HepG2 (cell line): Measurements from ENCODE around the gene SSBP2. TPM values are rescaled to one million over a fixed set of nuclear protein-coding genes. Genes with fewer than 3 reads are reported as not detected.

ENCODE experiments used
- ATAC-seq: fragments of 200-7000 bp; cut with Tn5 transposase; 3 replicates; pipeline ENCODE4 v1.9.1; 2020; ENCODE audit warnings: mild to moderate bottlenecking, moderate library complexity
- BruUV-seq: library from RNA; stranded (reverse); fragments of 400-500 nt; replicated peaks from 2 replicates; lab custom pipeline; 2021; lab: Mats Ljungman, UMichigan
- CTCF ChIA-PET: fragments of 300-600 bp; formaldehyde crosslinking; extraction: SDS; loops from one replicate; lab custom pipeline; 2021; ENCODE audit warnings: low total read pairs, inconsistent platforms, low intra/inter-chr PET ratio; lab: Yijun Ruan, JAX
- POLR2A ChIA-PET: fragments of 350-600 bp; sonication (Branson Sonifier 250); formaldehyde crosslinking; loops from one replicate; lab custom pipeline; 2020; ENCODE audit warnings: antibody characterized with exemption, inconsistent platforms; lab: Yijun Ruan, JAX
- DNase-seq: peaks from one replicate; pipeline ENCODE4 v3.0.0-alpha.2; 2015; ENCODE audit warnings: low spot score
- FAIRE-seq: peaks from 3 replicates; lab custom pipeline; 2011; peaks lifted over from hg19 to GRCh38; lab: Jason Lieb, UNC
- H2AFZ ChIP-seq: one replicate; pipeline ENCODE4 v1.6.1; 2011; ENCODE audit warnings: low read length, inconsistent platforms
- H3K27ac ChIP-seq: fragments of 300-600 bp; 3 replicates; pipeline ENCODE4 v1.8.0; 2011; ENCODE audit warnings: mixed run types, mild to moderate bottlenecking, mixed read lengths, low read length, inconsistent platforms; ENCODE audit not compliant: insufficient read depth; ENCODE audit errors: extremely low read length
- H3K27me3 ChIP-seq, 2 experiments: fragments of 200-600 bp in 1 of 2; 2 replicates in 1 of 2; 3 replicates in 1 of 2; pipeline versions ENCODE4 v1.6.0 to v1.8.0; 2011; ENCODE audit warnings: low read length in 2 of 2, mild to moderate bottlenecking in 2 of 2, moderate library complexity in 2 of 2, inconsistent platforms in 1 of 2; ENCODE audit not compliant: insufficient read depth in 2 of 2, control insufficient read depth in 1 of 2
- H3K36me3 ChIP-seq, 2 experiments: fragments of 200-600 bp in 1 of 2; replicated peaks in 1 of 2; 2 replicates in 1 of 2; 3 replicates in 1 of 2; pipeline versions ENCODE4 v1.5.1 to v1.8.0; 2011; ENCODE audit warnings: low read length in 2 of 2, inconsistent platforms in 1 of 2; ENCODE audit not compliant: insufficient read depth in 2 of 2, control insufficient read depth in 1 of 2
- H3K4me1 ChIP-seq: 2 replicates; pipeline ENCODE4 v1.5.1; 2012; ENCODE audit warnings: low read length, inconsistent platforms; ENCODE audit not compliant: insufficient read depth
- H3K4me2 ChIP-seq: 2 replicates; pipeline ENCODE4 v1.6.0; 2011; ENCODE audit warnings: low read depth, low read length, inconsistent platforms
- H3K4me3 ChIP-seq, 3 experiments: fragments of 200-600 bp in 1 of 3; sonication (generic), shearing (Covaris generic) in 1 of 3; replicated peaks in 1 of 3; 2 replicates each; pipeline ENCODE4 v1.5.1; 2011 to 2016; ENCODE audit warnings: low read length in 3 of 3, inconsistent platforms in 2 of 3, low read depth in 2 of 3, mild to moderate bottlenecking in 2 of 3, control low read depth in 1 of 3, mixed read lengths in 1 of 3; ENCODE audit not compliant: insufficient read depth in 1 of 3
- H3K79me2 ChIP-seq: one replicate; pipeline ENCODE4 v1.6.1; 2011; ENCODE audit warnings: low read length, inconsistent platforms; ENCODE audit not compliant: insufficient read depth
- H3K9ac ChIP-seq: 2 replicates; pipeline ENCODE4 v1.6.0; 2011; ENCODE audit warnings: mild to moderate bottlenecking, low read depth, low read length, inconsistent platforms; ENCODE audit not compliant: insufficient read depth
- H3K9me3 ChIP-seq: 2 replicates; pipeline ENCODE4 v1.5.1; 2012; ENCODE audit warnings: mild to moderate bottlenecking, low read length
- H4K20me1 ChIP-seq: 2 replicates; pipeline ENCODE4 v1.6.0; 2011; ENCODE audit warnings: inconsistent platforms, mild to moderate bottlenecking, low read length, moderate library complexity; ENCODE audit not compliant: insufficient read depth
- FOXO1 ChIP-seq: sonication (generic); formaldehyde crosslinking; IDR thresholded peaks from 2 replicates; pipeline ENCODE4 v1.4.0; 2020; ENCODE audit warnings: missing genetic modification reagents
- HNRNPH1 ChIP-seq: fragments of 200-400 bp; formaldehyde crosslinking; optimal IDR thresholded peaks from 2 replicates; pipeline ENCODE3; 2017; ENCODE audit warnings: mild to moderate bottlenecking, low read depth, low read length
- NFATC3 ChIP-seq: sonication (generic); formaldehyde crosslinking; IDR thresholded peaks from 2 replicates; pipeline ENCODE4 v1.5.1; 2020; ENCODE audit warnings: mild to moderate bottlenecking, missing genetic modification reagents
- ONECUT2 ChIP-seq: sonication (generic); formaldehyde crosslinking; IDR thresholded peaks from 2 replicates; pipeline ENCODE4 v1.4.0; 2020; ENCODE audit warnings: missing genetic modification reagents
- SKIL ChIP-seq: sonication (generic); formaldehyde crosslinking; IDR thresholded peaks from 2 replicates; pipeline ENCODE4 v1.8.0; 2022; ENCODE audit warnings: missing genetic modification reagents, mild to moderate bottlenecking, moderate library complexity, borderline replicate concordance
- ZBTB1 ChIP-seq: sonication (generic); formaldehyde crosslinking; IDR thresholded peaks from 2 replicates; pipeline ENCODE4 v1.4.0; 2020; ENCODE audit warnings: missing genetic modification reagents, borderline replicate concordance
- ZFAT ChIP-seq: sonication (generic); formaldehyde crosslinking; conservative IDR thresholded peaks from 2 replicates; pipeline ENCODE4 v1.8.1; 2023; ENCODE audit warnings: missing genetic modification reagents, inconsistent platforms
- ZFY ChIP-seq: sonication (generic); formaldehyde crosslinking; IDR thresholded peaks from 2 replicates; pipeline ENCODE4 v1.4.0; 2020; ENCODE audit warnings: missing genetic modification reagents
- ZMAT5 ChIP-seq: sonication (generic); formaldehyde crosslinking; IDR thresholded peaks from 2 replicates; pipeline ENCODE4 v1.5.0; 2020; ENCODE audit warnings: mild to moderate bottlenecking, low read depth, missing genetic modification reagents, borderline replicate concordance
- ZNF281 ChIP-seq: sonication (generic); formaldehyde crosslinking; IDR thresholded peaks from 2 replicates; pipeline ENCODE4 v1.4.0; 2020; ENCODE audit warnings: missing genetic modification reagents, borderline replicate concordance
- ZNF317 ChIP-seq: sonication (generic); formaldehyde crosslinking; IDR thresholded peaks from 2 replicates; pipeline ENCODE4 v1.5.0; 2020; ENCODE audit warnings: mild to moderate bottlenecking, missing genetic modification reagents
- ZNF747 ChIP-seq: sonication (generic); formaldehyde crosslinking; IDR thresholded peaks from 2 replicates; pipeline ENCODE4 v1.8.1; 2023; ENCODE audit warnings: missing genetic modification reagents, mild to moderate bottlenecking, borderline replicate concordance
- ZNF780A ChIP-seq: sonication (generic); formaldehyde crosslinking; IDR thresholded peaks from 2 replicates; pipeline ENCODE4 v1.8.0; 2022; ENCODE audit warnings: mild to moderate bottlenecking, missing genetic modification reagents, moderate library complexity
- ZNF841 ChIP-seq: sonication (generic); formaldehyde crosslinking; IDR thresholded peaks from 2 replicates; pipeline ENCODE4 v1.8.1; 2023; ENCODE audit warnings: missing genetic modification reagents, borderline replicate concordance
- WGBS: methylation state at CpG from one replicate; pipeline ENCODE4 v1.1.6; 2017; ENCODE audit warnings: low lambda C conversion rate; 5-methylcytosine and 5-hydroxymethylcytosine counted together
- in situ Hi-C: cut with HindIII; loops from 2 replicates; pipeline ENCODE4 v1.10.0; 2017; ENCODE audit warnings: low pct_unique_long_range_greater_than_20kb; ENCODE audit not compliant: extremely low pct_ligation_motif_present
- intact Hi-C: fragments of 100-400 bp; cut with micrococcal nuclease; formaldehyde crosslinking; loops from one replicate; pipeline ENCODE4 v1.10.0; 2022; ENCODE audit not compliant: unreplicated experiment
- polyA plus RNA-seq, 8 experiments: library from polyadenylated mRNA; depleted of rRNA in 3 of 8; stranded (reverse) in 7 of 8; unstranded in 1 of 8; fragments of >200 nt; fragmentation: Illumina TruSeq in 4 of 8; extraction: Trizol in 4 of 8; gene quantifications; 2 replicates each; pipeline versions ENCODE4 v1.2.1 to v1.2.3, GENCODE V29; 2011 to 2016; ENCODE audit warnings: low read depth in 4 of 8, missing spikeins in 1 of 8, mixed read lengths in 1 of 8; ENCODE audit not compliant: insufficient read depth in 1 of 8
- total RNA-seq, 5 experiments: library from RNA; depleted of rRNA; stranded (reverse); fragments of >200 nt; fragmentation: Illumina TruSeq; extraction: Trizol; gene quantifications; 2 replicates each; pipeline ENCODE4 v1.2.3, GENCODE V29; 2016; ENCODE audit warnings: low read depth in 1 of 5
- TF ChIP-seq, protein P1 (sequence below): sonication (generic); formaldehyde crosslinking; IDR thresholded peaks from 2 replicates; pipeline ENCODE4 v1.5.0; 2020; ENCODE audit warnings: missing genetic modification reagents
- TF ChIP-seq, protein P2 (sequence below): IDR thresholded peaks from 2 replicates; pipeline ENCODE4 v1.6.1; 2016; ENCODE audit warnings: mild to moderate bottlenecking, missing biosample characterization, missing genetic modification reagents
- TF ChIP-seq, protein P3 (sequence below): sonication (generic); formaldehyde crosslinking; IDR thresholded peaks from 2 replicates; pipeline ENCODE4 v1.8.1; 2023; ENCODE audit warnings: mild to moderate bottlenecking, missing genetic modification reagents

The SSBP2 gene
- total and polyA plus RNA-seq, 2 of the 13 experiments (the other 11 are each of a cell fraction or from before 2014, with no cell fraction given), result 0.16 TPM; not detected in 1

DNA sequence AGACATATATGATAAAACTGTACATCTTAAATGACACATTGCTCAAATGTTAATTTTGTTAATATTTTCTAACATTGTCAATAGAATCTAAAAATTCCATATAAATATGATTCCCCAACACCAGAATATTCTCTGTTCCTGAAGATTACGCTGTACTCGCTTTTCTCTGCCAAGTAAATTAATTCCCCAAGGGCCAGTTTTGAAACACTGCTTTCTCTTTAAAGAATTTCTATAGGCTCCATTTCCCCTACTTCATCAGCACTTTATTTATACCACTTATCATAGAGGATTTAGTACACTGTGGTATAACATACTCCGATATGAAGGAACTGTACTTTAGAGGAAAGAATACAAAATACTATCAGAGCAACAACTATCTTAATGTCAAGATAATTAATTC, 255.6 kb downstream of the SSBP2 start (continued):
- TF ChIP-seq ZFY (CRISPR knock-in tag), result no peak
- TF ChIP-seq SKIL, result no peak

GRCh38 chr5:81488862-81489261, 262.0 kb downstream of the SSBP2 start:
- intact Hi-C loops (no loop called here), in situ Hi-C loops (no loop called here)
- no peaks in the 10 kb centered on the region for H3K4me1 ChIP-seq
- no peak overlapping the region for H2AFZ ChIP-seq
- H3K36me3 ChIP-seq, result no peaks in the 10 kb centered on the region
- no peak overlapping the region for H3K4me3 ChIP-seq
- ChIA-PET POLR2A (no interaction called here), CTCF (no interaction called here)
- H3K27ac ChIP-seq, result no peak overlapping the region
- no TSS peak for BruUV-seq
- no peaks in the 10 kb centered on the region for H3K79me2 ChIP-seq
- H3K9me3 ChIP-seq, result no peaks in the 10 kb centered on the region
- FAIRE-seq (no peak), ATAC-seq (no peak), DNase-seq (no peak)
- 45% methylated on average over 2 of the region's 2 CpGs for WGBS
- H3K9ac ChIP-seq, result no peak overlapping the region
- no peaks in the 10 kb centered on the region for H4K20me1 ChIP-seq
- H3K27me3 ChIP-seq, result no peaks in the 10 kb centered on the region; a peak in 1 of 5 replicates
- no peak overlapping the region for H3K4me2 ChIP-seq
- TF ChIP-seq, protein P1, sequence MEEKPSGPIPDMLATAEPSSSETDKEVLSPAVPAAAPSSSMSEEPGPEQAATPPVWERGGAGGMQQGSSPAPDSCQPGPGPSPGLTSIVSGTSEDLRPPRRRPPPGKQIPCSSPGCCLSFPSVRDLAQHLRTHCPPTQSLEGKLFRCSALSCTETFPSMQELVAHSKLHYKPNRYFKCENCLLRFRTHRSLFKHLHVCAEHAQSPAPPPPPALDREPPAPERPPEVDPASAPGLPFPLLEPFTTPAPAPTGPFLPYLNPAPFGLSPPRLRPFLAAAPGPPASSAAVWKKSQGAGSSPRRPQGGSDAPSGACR (CRISPR knock-in tag), result no peak
- TF ChIP-seq ZFAT (CRISPR knock-in tag) (no peak), ZNF281 (CRISPR knock-in tag) (no peak), ZNF780A (CRISPR knock-in tag) (no peak), ZBTB1 (CRISPR knock-in tag) (no peak), ZMAT5 (CRISPR knock-in tag) (no peak), FOXO1 (no peak), NFATC3 (no peak), ZNF747 (CRISPR knock-in tag) (no peak), ZNF841 (CRISPR knock-in tag) (no peak), ONECUT2 (CRISPR knock-in tag) (no peak), HNRNPH1 (no peak), ZNF317 (no peak)
- TF ChIP-seq, protein P2, sequence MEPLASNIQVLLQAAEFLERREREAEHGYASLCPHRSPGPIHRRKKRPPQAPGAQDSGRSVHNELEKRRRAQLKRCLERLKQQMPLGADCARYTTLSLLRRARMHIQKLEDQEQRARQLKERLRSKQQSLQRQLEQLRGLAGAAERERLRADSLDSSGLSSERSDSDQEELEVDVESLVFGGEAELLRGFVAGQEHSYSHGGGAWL (CRISPR knock-in tag), result no peak
- TF ChIP-seq, protein P3, sequence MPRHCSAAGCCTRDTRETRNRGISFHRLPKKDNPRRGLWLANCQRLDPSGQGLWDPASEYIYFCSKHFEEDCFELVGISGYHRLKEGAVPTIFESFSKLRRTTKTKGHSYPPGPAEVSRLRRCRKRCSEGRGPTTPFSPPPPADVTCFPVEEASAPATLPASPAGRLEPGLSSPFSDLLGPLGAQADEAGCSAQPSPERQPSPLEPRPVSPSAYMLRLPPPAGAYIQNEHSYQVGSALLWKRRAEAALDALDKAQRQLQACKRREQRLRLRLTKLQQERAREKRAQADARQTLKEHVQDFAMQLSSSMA (CRISPR knock-in tag), result no peak
